H1 (cell line): ENCODE data around the gene DCUN1D2.

Experiments
- EP300 ChIP-seq, 2 experiments: IDR thresholded peaks; 1 replicate in 1 of 2; 2 replicates in 1 of 2; pipeline ENCODE4 v1.6.1; 2011 to 2012; ENCODE audit warnings: low read depth in 2 of 2, low read length in 2 of 2, mild to moderate bottlenecking in 2 of 2, borderline replicate concordance in 1 of 2, inconsistent platforms in 1 of 2, moderate library complexity in 1 of 2
- POLR2A ChIP-seq, 2 experiments: IDR thresholded peaks; 1 replicate in 1 of 2; 2 replicates in 1 of 2; pipeline ENCODE4 v1.6.1; 2011; ENCODE audit warnings: low read depth in 2 of 2, low read length in 2 of 2, mild to moderate bottlenecking in 2 of 2; ENCODE audit errors: control extremely low read depth in 1 of 2
- POLR2AphosphoS5 ChIP-seq: IDR thresholded peaks from 2 replicates; pipeline ENCODE4 v1.6.1; 2011; ENCODE audit warnings: low read depth, low read length
- TF ChIP-seq, protein P1 (sequence below), 3 experiments: IDR thresholded peaks; 1 replicate in 2 of 3; 2 replicates in 1 of 3; pipeline versions ENCODE4 v1.5.1 to v1.6.1; 2011; ENCODE audit warnings: low read length in 3 of 3, mild to moderate bottlenecking in 3 of 3, inconsistent platforms in 2 of 3, low read depth in 1 of 3, moderate library complexity in 1 of 3; ENCODE audit not compliant: insufficient read depth in 1 of 3; ENCODE audit errors: control extremely low read depth in 1 of 3

DNA sequence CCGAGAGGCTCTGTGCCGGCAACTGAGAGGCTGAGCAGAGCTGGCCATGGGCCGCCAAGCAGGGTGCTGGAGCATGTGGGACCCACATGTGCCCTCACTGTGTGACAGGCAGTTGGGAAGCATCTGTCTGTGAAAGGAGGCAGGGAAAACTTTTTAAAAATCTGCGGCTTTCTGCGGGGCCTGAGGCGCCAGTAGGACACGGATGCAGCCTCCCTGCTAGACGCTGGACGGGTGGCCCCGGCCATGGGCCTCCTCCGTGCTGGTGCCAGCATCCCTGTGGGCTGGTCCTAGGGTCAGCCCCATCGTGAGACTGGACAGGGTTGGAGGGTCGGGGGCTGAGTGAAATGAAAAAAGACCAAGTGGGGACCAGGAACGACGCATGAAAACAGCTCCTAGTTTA is 20.9 kb upstream of the DCUN1D2 start:
- TF ChIP-seq EP300 (IDR thresholded peaks at IDR 0.05; ENCODE audit: borderline replicate concordance in 1 of 2, low read depth in 2 of 2, low read length in 2 of 2) (no peak), POLR2AphosphoS5 (no peak), POLR2A (IDR thresholded peaks at IDR 0.05; ENCODE audit: control extremely low read depth in 1 of 2, low read depth in 2 of 2, low read length in 2 of 2) (no peak)
- TF ChIP-seq, protein P1, sequence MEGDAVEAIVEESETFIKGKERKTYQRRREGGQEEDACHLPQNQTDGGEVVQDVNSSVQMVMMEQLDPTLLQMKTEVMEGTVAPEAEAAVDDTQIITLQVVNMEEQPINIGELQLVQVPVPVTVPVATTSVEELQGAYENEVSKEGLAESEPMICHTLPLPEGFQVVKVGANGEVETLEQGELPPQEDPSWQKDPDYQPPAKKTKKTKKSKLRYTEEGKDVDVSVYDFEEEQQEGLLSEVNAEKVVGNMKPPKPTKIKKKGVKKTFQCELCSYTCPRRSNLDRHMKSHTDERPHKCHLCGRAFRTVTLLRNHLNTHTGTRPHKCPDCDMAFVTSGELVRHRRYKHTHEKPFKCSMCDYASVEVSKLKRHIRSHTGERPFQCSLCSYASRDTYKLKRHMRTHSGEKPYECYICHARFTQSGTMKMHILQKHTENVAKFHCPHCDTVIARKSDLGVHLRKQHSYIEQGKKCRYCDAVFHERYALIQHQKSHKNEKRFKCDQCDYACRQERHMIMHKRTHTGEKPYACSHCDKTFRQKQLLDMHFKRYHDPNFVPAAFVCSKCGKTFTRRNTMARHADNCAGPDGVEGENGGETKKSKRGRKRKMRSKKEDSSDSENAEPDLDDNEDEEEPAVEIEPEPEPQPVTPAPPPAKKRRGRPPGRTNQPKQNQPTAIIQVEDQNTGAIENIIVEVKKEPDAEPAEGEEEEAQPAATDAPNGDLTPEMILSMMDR (IDR thresholded peaks at IDR 0.05; ENCODE audit: control extremely low read depth in 1 of 3, insufficient read depth in 1 of 3, low read depth in 1 of 3, low read length in 3 of 3) = no peak
